C4-2B (cell line): ENCODE data around the gene PLXNA4.

ENCODE experiments used
- H3K27ac ChIP-seq: fragments of 450-650 bp; 2 replicates; pipeline ENCODE4 v1.5.1; 2017
- ZFX ChIP-seq: fragments of 450-650 bp; IDR thresholded peaks from 2 replicates; pipeline ENCODE4 v1.6.1; 2017
- TF ChIP-seq, protein P1 (sequence below): fragments of 450-650 bp; conservative IDR thresholded peaks from 2 replicates; pipeline ENCODE4 v1.5.1; 2017; ENCODE audit warnings: mild to moderate bottlenecking

The PLXNA4 gene

DNA sequence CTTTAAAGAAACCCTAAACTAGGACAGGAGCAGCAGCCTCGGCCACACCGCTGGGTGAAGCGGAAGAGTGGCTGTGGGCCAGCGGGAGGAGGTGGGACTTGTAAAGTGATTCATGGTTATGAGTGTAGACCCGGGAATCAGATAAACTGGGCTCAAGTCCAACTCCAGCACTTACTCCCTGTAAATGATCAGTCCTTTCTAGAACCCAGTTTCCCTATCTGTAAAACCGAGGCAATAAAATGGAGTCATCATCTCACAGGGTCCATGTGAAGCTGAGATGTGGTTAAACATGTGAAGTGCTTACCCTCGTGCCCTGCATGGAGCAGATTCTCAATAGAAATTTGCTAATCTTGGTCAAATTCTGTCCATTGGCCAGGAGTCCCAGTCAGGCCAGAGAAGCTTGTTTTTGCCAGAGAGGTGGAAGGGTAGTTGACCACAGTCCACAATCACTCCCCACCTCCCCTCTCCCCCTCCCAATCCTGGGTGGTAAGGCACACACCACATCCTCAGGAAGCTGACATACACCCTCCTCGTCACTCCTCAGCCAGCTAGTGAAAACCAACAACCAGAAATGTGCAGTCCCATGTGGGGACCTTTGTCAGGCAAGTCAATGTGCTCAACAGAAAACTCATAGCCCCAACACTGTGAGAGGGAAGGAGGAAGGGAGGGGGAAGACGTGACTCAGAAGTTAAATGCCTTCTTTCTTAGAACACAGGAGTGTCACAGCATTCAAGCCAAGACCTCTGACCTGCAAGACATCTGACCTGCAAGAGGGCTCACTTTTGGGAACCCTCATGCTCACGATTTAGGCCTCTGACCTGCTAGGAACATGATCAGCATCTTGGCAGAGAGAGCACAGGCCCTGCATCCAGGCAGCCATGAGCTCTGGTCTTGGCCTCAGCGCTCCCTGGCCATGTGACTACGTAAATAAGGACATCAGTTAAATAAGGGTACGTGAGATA is 145.1 kb downstream of the PLXNA4 start:
- TF ChIP-seq ZFX = no peak
- TF ChIP-seq, protein P1, sequence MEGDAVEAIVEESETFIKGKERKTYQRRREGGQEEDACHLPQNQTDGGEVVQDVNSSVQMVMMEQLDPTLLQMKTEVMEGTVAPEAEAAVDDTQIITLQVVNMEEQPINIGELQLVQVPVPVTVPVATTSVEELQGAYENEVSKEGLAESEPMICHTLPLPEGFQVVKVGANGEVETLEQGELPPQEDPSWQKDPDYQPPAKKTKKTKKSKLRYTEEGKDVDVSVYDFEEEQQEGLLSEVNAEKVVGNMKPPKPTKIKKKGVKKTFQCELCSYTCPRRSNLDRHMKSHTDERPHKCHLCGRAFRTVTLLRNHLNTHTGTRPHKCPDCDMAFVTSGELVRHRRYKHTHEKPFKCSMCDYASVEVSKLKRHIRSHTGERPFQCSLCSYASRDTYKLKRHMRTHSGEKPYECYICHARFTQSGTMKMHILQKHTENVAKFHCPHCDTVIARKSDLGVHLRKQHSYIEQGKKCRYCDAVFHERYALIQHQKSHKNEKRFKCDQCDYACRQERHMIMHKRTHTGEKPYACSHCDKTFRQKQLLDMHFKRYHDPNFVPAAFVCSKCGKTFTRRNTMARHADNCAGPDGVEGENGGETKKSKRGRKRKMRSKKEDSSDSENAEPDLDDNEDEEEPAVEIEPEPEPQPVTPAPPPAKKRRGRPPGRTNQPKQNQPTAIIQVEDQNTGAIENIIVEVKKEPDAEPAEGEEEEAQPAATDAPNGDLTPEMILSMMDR = no peak
- no peak overlapping the region for H3K27ac ChIP-seq

DNA sequence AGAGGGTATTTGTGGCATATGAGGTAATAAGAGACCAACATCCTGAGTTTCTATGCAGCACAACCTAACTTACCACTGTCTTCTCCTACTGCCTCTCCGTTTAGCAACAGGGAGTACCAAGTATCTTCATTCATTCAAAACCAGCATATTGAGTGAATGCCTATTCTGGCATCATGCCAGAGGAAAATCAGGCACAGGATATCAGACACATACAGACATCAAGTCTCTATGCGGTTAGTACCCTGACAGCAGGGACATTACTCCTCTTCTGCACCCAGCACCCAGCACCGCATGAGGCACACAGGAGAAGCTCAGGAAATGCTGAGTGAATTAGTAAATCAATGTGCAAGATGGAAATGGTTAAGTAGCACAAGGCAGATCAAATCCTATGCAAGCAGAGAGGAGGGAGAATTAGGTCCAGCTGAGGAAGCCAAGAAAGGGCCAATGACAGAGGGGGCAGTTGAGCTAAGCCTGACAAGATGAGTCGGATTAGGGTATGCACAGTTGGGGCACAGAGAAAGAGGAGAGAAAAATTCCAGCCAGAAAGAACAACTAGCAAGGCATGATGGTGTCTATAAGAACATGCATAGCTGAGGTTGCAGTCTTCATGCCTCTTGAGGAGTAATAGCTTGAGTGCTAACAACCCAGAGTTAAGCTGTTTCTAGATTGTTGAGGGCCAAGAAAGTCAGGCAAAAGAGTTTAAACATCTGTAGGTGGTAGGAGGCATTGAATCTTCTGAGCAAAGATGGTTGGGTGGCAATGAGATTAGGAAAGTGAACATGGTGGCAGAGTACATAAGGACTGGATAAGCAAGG is 146.0 kb downstream of the PLXNA4 start:
- TF ChIP-seq, protein P1 = no peak
- no peak for TF ChIP-seq ZFX
- H3K27ac ChIP-seq = no peak overlapping the region

DNA sequence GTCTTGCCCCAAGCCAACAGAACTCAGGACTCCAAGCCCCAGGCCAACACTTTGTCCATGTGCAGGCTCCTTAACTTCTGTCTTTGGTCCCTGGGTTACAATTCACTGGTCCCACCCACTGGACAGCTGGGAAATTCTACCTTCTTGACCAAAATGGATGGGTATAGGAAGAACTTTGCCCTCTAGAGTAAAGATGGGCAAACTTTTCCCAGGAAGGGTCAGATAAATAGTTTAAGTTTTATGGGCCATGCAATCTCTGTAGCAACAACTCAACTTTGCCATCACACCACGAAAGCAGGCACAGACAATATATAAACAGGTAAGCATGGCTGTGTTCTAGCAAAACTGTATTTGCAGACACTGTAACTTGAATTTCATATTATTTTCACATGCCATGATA is 147.1 kb downstream of the PLXNA4 start:
- TF ChIP-seq ZFX = no peak
- TF ChIP-seq, protein P1 = no peak
- H3K27ac ChIP-seq = no peak overlapping the region

DNA sequence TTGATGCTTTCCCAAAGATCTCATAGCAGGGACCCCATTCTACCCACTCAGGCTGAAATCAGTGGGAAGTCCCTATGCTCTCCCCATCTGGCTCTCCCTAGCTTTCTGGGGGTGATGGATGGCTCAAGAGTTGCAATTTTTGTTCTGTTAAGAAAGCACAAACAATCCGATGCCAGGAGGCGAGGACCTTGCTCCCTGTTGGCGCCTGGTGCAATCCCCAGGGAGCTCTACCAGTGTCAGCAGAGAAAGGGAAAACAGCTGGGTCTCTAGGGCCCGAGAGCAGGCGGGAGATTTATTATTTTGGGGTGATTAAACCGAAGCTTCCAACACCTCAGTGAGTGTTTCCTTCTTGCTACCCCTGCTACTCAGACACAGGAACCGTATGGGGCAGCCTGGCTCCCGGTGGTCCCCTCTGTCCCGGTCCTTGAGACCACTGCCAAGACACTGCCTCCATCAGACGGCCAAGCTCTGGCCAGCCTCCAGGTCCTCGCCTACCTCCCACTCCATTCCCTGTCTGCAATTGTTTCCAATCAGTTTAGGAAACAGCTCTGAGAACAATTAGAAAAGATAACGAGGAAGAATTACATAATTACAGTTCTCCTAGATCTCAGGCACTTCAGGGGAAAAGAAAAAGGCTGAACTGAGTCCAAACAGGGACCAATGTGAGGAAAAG is 147.9 kb downstream of the PLXNA4 start:
- H3K27ac ChIP-seq = no peak overlapping the region
- TF ChIP-seq, protein P1 = no peak
- no peak for TF ChIP-seq ZFX

DNA sequence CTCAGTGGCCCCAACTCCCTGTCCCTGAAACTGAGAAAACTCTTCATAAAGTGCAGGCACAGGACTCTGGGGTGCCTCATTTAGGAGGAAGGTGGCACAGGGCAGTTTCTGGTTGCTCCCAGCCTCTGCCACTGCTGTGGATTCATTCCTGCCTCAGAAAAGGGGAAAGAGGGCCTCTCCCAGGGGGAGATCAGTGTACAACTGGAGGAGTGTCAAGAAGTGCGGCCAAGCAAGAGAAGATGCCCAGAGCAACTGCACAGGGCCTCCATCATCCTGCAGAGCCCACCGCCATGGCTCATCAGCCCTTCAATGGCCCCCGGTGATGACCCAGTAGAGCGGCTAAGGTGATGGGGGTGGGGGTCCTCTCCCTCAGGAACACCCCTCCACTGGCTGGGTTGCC is 150.3 kb downstream of the PLXNA4 start:
- H3K27ac ChIP-seq = no peak overlapping the region
- TF ChIP-seq, protein P1 = no peak
- TF ChIP-seq ZFX = no peak

DNA sequence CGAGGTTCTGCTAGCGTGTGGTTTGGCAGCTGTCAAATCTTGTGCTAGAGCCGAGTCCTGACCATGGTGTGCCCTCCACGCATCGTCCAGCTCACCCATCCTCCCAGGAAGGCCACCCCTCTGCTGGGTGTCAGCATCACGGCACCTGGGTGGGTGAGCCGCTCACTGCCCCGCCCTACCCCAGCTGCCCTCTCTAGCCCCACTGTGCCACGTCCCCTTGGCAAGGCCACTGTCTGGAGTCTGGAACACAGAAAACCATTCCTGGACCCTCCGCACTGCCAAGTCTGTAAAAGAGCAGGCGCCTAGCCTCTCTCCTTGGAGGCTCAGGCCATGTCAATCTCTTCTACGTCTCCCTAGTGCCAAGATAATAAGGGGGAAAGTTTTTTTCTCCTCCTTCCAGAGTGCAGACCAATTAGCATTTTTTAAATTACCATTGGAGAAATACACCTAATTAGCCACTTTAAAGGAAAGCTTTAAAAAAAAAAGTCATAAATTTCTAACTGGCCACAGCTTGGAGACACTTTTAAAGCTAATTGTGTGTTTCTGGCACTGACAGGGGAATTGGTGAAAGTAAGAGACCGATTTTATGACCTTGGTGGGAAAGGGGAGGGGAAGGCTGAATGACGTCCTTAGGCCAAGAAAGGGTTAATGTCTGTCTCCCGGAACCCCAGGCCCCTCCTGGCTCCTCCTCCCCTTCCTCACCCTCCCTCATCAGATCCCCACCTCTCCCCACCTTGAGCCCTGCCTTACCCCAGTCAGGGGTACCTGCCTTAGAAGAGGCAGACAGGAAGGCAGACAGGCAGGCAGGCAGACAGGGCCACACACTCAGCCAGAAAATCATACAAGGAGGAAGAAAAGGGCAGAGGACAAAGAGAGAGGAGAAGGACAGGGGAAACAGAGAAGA is 151.2 kb downstream of the PLXNA4 start:
- H3K27ac ChIP-seq = no peak overlapping the region
- TF ChIP-seq, protein P1 = no peak
- TF ChIP-seq ZFX = no peak
